ENCODE results near the gene LPIN1. TPM values are rescaled to one million over a fixed set of nuclear protein-coding genes. Genes with fewer than 3 reads are reported as not detected.

Gene LPIN1
- polyA plus RNA-seq, 2 of the 4 experiments (the other 2 are of a cell fraction): 19.2 to 27.5 TPM

DNA sequence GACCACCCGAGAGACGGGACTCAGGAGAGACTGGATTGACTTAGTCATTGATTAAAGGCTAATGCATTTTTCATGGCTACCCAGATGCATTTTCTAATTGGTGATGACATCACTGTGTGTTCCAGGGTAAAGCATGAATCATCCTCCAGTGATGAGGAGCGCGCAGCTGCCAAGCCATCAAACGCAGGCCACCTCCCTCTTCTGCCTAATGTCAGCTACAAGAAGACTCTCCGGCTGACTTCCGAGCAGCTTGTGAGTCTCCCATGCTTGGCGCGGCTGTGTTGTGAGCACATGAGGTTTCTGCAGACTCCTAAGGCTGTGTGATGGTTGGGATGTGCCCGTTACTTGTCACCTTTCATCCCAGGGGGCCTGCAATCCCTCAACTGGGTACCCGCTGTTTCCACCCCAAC is 56.4 kb downstream of the LPIN1 start:
- POLR2A ChIA-PET: no interaction called here

GRCh38 chr2:11805024-11805423 is 58.6 kb downstream of the LPIN1 start:
- CTCF ChIA-PET: interaction anchor here (1.0 to 1.8 kb wide), 2 partner anchors 14 to 20 kb away, joined by 3 to 7 read pairs; no protein-coding TSS in a partner anchor
- POLR2A ChIA-PET: no interaction called here
- TF ChIP-seq BHLHE40 (IDR thresholded peaks at IDR 0.05; ENCODE audit: low read depth, low read length) (no peak), ZFP36 (IDR thresholded peaks at IDR 0.05; ENCODE audit: borderline replicate concordance, partially characterized antibody) (no peak), TP53 (CRISPR knock-in tag; IDR thresholded peaks at IDR 0.05) (no peak), MAZ (IDR thresholded peaks at IDR 0.05; ENCODE audit: borderline replicate concordance, low read depth, low read length) (no peak), CEBPB (IDR thresholded peaks at IDR 0.05) (no peak), HMGXB4 (CRISPR knock-in tag; IDR thresholded peaks at IDR 0.05; ENCODE audit: borderline replicate concordance) (no peak), CBX2 (IDR thresholded peaks at IDR 0.05; ENCODE audit: borderline replicate concordance, low read depth) (no peak), HOXB5 (CRISPR knock-in tag; IDR thresholded peaks at IDR 0.05) (no peak), MAX (IDR thresholded peaks at IDR 0.05) (no peak), KDM1A (IDR thresholded peaks at IDR 0.05; ENCODE audit: low read depth) (no peak), CBX8 (IDR thresholded peaks at IDR 0.05) (no peak), CHD4 (IDR thresholded peaks at IDR 0.05; ENCODE audit: borderline replicate concordance) (no peak), ESRRA (IDR thresholded peaks at IDR 0.05; ENCODE audit: borderline replicate concordance, low read length) (no peak), USF2 (IDR thresholded peaks at IDR 0.05) (no peak), NPAS2 (CRISPR knock-in tag; IDR thresholded peaks at IDR 0.05; ENCODE audit: borderline replicate concordance) (no peak), NFE2L2 (conservative IDR thresholded peaks at IDR 0.05; ENCODE audit: low read length) (no peak), RFX5 (IDR thresholded peaks at IDR 0.05) (no peak)

More for the DNA sequence above, 56.4 kb downstream of the LPIN1 start:
- H3K4me3 ChIP-seq: no peak overlapping the region
- 89% methylated on average over 11 of the region's 11 CpGs for WGBS (ENCODE audit: missing lambda C conversion rate)
- FAIRE-seq (no peak), DNase-seq (ENCODE audit: low read depth in 1 of 2, low spot score in 1 of 2) (no peak), ATAC-seq (no peak)
- CTCF ChIA-PET: interaction anchor here (1.1 to 1.7 kb wide), 4 partner anchors 15 to 120 kb away, joined by 3 to 7 read pairs (median 4); no protein-coding TSS in a partner anchor
- no peaks in the 10 kb centered on the region for H3K4me1 ChIP-seq
- no peak overlapping the region for H3K27ac ChIP-seq
- TF ChIP-seq NPAS2 (CRISPR knock-in tag; IDR thresholded peaks at IDR 0.05; ENCODE audit: borderline replicate concordance) (no peak), KDM1A (IDR thresholded peaks at IDR 0.05; ENCODE audit: low read depth) (no peak), CHD2 (IDR thresholded peaks at IDR 0.05; ENCODE audit: low read length, partially characterized antibody) (no peak), HMGXB4 (CRISPR knock-in tag; IDR thresholded peaks at IDR 0.05; ENCODE audit: borderline replicate concordance) (no peak), EHMT2 (IDR thresholded peaks at IDR 0.05; ENCODE audit: low read depth) (no peak), JUN (IDR thresholded peaks at IDR 0.05) (no peak), HEYL (CRISPR knock-in tag; IDR thresholded peaks at IDR 0.05) (no peak), FOSL2 (IDR thresholded peaks at IDR 0.05) (no peak), FOSL2 (CRISPR knock-in tag; IDR thresholded peaks at IDR 0.05) (no peak), CHD4 (IDR thresholded peaks at IDR 0.05; ENCODE audit: borderline replicate concordance) (no peak)
- TF ChIP-seq, protein P1, sequence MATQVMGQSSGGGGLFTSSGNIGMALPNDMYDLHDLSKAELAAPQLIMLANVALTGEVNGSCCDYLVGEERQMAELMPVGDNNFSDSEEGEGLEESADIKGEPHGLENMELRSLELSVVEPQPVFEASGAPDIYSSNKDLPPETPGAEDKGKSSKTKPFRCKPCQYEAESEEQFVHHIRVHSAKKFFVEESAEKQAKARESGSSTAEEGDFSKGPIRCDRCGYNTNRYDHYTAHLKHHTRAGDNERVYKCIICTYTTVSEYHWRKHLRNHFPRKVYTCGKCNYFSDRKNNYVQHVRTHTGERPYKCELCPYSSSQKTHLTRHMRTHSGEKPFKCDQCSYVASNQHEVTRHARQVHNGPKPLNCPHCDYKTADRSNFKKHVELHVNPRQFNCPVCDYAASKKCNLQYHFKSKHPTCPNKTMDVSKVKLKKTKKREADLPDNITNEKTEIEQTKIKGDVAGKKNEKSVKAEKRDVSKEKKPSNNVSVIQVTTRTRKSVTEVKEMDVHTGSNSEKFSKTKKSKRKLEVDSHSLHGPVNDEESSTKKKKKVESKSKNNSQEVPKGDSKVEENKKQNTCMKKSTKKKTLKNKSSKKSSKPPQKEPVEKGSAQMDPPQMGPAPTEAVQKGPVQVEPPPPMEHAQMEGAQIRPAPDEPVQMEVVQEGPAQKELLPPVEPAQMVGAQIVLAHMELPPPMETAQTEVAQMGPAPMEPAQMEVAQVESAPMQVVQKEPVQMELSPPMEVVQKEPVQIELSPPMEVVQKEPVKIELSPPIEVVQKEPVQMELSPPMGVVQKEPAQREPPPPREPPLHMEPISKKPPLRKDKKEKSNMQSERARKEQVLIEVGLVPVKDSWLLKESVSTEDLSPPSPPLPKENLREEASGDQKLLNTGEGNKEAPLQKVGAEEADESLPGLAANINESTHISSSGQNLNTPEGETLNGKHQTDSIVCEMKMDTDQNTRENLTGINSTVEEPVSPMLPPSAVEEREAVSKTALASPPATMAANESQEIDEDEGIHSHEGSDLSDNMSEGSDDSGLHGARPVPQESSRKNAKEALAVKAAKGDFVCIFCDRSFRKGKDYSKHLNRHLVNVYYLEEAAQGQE (IDR thresholded peaks at IDR 0.05): no peak
- TF ChIP-seq, protein P2, sequence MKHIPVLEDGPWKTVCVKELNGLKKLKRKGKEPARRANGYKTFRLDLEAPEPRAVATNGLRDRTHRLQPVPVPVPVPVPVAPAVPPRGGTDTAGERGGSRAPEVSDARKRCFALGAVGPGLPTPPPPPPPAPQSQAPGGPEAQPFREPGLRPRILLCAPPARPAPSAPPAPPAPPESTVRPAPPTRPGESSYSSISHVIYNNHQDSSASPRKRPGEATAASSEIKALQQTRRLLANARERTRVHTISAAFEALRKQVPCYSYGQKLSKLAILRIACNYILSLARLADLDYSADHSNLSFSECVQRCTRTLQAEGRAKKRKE (CRISPR knock-in tag; IDR thresholded peaks at IDR 0.05; ENCODE audit: low read depth): no peak
- no peaks in the 10 kb centered on the region for H3K9me3 ChIP-seq
- H3K4me2 ChIP-seq: no peak overlapping the region

More at GRCh38 chr2:11805024-11805423, 58.6 kb downstream of the LPIN1 start:
- no peaks in the 10 kb centered on the region for H3K4me1 ChIP-seq
- FAIRE-seq: no peak
- 88% methylated on average over 6 of the region's 6 CpGs for WGBS (ENCODE audit: missing lambda C conversion rate)
- H3K4me3 ChIP-seq: no peak overlapping the region
- no peak overlapping the region for H3K4me2 ChIP-seq
- no peaks in the 10 kb centered on the region for H3K9me3 ChIP-seq
- no peak overlapping the region for H3K27ac ChIP-seq
- ATAC-seq: no peak
- DNase-seq (ENCODE audit: low read depth in 1 of 2, low spot score in 1 of 2): no peak

Measured in A549 (cell line).